GM12873 (cell line): ENCODE results near the gene RING1.

Source experiments
- TF ChIP-seq, protein P1 (sequence below): IDR thresholded peaks from 2 replicates; pipeline ENCODE4 v1.5.1; 2012; ENCODE audit warnings: low read depth, mild to moderate bottlenecking, moderate library complexity, low read length, control low read depth; ENCODE audit not compliant: insufficient read depth; ENCODE audit errors: missing control alignments

The RING1 gene

DNA sequence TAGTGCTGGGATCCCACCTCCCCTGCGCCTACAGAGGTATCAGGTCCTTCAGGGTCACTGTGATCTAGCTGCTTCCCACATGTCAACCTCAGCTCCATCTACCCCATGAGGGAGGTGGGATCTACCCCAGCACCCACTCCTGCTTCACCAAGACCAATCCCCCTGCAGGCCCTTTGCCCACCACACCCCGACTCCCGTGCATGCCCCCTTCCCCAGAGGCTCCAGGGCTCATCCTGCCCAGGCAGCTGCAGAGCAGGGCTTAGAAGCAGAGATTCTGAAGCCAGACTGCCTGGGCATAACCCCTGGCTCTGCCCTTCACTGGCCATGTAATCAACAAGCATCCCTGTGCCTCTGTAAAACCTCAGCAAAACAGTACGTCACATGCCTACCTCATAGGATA, 33.5 kb upstream of the RING1 start:
- TF ChIP-seq, protein P1, sequence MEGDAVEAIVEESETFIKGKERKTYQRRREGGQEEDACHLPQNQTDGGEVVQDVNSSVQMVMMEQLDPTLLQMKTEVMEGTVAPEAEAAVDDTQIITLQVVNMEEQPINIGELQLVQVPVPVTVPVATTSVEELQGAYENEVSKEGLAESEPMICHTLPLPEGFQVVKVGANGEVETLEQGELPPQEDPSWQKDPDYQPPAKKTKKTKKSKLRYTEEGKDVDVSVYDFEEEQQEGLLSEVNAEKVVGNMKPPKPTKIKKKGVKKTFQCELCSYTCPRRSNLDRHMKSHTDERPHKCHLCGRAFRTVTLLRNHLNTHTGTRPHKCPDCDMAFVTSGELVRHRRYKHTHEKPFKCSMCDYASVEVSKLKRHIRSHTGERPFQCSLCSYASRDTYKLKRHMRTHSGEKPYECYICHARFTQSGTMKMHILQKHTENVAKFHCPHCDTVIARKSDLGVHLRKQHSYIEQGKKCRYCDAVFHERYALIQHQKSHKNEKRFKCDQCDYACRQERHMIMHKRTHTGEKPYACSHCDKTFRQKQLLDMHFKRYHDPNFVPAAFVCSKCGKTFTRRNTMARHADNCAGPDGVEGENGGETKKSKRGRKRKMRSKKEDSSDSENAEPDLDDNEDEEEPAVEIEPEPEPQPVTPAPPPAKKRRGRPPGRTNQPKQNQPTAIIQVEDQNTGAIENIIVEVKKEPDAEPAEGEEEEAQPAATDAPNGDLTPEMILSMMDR = no peak

DNA sequence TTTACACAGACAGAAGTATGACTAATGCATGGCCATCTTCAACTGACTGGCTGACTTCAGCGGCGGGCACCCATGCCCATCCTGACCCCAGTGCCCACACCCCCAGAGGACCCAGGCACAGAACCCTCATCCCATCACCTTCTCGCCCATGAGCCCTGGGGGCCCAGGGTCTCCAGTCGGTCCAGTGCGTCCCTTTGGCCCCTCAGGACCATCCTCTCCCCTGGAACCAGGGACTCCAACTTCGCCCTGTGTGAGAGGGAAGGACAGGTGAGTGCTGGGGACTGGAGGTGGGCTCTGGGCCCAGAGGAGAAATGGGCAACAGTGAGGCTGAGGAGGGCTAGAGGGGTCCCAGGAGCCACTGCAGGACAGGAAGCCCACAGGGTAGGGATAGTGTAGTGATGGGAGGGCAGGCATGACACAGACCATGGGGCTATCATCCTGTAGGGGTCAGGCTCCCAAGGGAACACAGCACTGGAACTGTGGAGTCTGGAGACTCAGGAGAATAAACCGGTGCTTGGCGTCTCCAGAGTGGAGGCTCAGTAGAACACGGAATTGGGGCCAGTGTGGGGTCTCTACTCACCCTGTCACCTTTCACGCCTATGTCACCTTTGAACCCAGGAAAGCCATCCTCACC, 32.7 kb upstream of the RING1 start:
- TF ChIP-seq, protein P1 = no peak

DNA sequence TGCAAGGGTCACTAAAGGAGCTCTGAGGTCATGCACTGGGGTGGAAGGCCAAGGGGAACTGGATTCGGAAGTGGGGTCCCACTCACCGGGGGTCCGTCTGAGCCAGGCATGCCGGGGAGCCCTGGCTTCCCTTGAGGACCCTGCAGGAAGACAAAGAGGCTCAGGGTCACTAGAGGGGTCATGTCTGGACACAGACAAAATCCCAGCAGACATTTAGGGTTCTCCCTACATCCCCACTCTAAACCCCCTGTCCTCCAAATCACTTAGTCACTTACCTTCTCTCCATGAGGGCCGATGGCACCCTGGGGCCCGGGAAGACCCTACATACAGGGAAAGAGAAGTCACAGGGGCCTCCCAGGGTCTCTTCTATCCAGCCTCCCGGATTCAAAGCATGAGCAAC, 31.4 kb upstream of the RING1 start:
- TF ChIP-seq, protein P1 = no peak

DNA sequence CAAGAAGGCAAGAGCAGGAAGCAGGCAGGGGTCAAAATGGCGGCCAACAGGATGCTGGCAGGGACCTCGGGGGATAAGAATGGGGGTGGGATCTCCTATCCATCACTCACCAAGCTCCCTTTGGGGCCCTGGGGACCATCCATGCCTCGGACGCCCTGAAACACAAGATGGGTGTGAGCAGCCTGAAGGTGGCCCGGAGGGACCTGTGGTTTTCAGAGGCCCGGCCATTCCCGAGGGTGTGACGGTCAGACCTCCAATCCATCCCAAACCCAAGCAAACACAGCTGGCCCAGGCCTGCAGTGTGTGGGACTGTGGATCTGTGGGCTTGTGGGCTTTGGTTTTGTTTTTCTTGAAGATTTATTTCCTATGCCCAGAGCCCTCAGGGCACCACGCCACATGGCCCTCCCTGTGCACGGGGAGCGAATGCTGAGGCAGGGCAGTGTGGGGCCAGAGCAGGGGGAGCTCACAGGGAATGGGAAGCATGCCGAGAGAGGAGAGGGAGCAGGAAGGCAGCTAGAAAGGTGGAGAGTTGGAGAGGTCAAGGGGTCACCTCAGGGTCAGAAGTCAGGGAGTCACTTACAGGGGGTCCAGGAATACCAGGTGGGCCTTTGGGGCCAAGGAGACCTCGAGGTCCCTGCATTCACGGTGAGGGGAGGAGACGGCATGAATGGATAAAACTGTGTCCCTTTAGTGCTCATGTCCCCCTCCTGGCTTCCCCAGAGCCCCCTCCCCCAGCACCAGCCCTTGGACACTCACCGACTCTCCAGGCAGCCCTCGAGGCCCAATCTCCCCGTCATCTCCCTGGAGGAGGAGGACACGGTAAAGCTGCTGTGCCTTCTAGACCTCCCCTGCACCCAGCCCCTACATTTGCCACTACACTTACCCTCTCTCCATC, 30.5 kb upstream of the RING1 start:
- TF ChIP-seq, protein P1 = no peak

DNA sequence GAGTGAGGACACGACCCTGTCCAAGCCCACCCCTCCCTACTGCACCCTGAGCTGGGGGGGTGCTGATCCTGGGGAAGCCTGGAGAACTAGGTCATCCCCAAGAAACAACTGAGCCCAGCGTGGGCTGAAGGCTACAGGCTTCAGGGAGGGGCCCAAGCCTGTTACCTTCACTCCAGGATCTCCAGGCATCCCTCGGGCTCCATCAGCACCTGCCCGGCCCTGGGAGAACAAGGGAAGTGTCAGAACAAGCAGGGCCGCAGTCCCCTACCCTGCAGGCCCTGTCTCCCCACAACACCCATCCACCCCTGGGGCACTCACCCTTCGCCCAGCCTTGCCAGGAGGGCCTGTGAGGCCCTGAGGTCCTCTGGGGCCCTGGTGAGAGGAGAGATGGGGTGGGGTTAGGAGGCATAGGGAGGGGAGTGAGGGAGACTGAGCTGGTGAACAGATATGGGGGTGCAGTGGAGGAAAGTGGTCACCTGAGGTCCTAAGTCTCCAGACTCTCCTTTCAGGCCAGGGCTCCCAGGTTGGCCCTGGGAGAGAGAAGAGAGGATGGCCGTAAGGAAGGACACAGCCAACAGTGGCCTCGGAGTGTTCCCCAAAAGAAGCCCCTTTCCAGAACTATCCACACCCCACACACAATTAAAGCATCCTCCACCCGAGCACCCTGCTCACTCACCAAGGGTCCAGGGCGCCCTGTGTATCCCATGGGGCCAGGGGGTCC, 29.4 kb upstream of the RING1 start:
- TF ChIP-seq, protein P1 = no peak

DNA sequence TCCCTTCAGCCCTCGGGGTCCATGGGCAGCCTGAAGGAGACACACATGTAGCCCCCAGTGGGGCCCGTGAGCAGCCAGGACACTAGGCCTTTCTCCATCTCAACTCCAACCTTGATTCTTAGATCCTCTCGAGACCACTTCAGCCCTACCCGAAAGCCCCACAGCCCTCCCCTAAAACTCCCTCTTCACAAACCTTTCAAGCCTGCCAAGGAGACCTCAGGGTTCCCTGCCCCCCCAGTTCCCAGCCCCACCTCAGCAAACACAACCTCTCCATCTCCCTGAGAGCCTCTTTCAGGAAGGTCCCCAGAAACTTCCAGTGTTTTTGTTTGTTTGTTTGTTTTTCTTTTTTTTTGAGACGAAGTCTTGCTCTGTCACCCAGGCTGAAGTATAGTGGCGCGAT, 27.2 kb upstream of the RING1 start:
- TF ChIP-seq, protein P1 = no peak
